ENCODE data around the gene RHOBTB3. TPM values are rescaled to one million over a fixed set of nuclear protein-coding genes. Genes with fewer than 3 reads are reported as not detected.

RHOBTB3 gene
- total RNA-seq, 4 donors from 2014 or later, result 109 to 245 (median 183) TPM

DNA sequence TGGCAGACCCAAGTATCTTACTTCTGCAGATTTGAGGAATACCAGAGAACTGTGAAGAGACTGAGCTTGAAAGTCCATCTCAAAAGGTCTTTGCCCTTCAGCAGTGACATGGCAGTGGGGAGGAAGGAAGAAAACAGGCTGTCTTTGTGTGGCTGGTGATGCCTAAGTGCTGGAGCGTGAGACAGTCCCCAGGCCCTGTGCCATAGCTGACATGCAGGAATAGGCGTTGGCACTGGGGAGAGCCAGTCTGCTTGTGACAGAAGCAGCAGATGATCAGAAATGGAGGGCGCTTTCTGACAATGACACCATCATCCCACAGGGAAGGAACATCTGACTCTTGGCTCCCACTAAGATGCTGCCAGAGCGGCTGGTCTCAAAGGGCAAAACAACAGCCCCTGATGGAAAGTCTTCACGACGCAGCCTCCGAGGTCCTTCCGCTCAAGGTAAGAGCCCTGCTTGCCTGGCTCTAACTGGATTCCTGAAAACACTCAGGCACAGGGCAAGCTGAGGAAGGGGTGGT, 106.9 kb downstream of the RHOBTB3 start:
- TF ChIP-seq, protein P1, sequence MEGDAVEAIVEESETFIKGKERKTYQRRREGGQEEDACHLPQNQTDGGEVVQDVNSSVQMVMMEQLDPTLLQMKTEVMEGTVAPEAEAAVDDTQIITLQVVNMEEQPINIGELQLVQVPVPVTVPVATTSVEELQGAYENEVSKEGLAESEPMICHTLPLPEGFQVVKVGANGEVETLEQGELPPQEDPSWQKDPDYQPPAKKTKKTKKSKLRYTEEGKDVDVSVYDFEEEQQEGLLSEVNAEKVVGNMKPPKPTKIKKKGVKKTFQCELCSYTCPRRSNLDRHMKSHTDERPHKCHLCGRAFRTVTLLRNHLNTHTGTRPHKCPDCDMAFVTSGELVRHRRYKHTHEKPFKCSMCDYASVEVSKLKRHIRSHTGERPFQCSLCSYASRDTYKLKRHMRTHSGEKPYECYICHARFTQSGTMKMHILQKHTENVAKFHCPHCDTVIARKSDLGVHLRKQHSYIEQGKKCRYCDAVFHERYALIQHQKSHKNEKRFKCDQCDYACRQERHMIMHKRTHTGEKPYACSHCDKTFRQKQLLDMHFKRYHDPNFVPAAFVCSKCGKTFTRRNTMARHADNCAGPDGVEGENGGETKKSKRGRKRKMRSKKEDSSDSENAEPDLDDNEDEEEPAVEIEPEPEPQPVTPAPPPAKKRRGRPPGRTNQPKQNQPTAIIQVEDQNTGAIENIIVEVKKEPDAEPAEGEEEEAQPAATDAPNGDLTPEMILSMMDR (IDR thresholded peaks at IDR 0.05), result no peak
- ATAC-seq (ENCODE audit: low FRiP score) (no peak), DNase-seq (ENCODE audit: low spot score) (no peak)

DNA sequence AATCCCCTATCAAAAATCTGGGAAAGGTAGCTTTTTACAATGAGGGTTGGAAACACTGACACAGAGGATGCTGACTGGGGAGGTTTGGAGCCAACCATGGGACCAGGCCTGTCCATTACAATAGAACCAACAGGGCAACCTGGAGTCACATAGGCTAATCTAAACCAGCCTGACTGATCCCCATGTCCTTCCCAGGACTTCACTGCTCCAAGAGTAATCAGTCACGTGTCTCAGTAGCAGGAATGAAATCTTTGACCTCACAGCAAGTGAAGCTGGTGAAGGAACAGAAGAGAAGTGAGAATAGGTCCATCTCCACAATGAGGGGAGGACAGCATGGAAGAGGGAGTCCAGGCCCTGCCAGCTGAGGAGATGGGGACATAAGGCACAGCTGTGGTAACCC, 107.4 kb downstream of the RHOBTB3 start:
- no peak for DNase-seq (ENCODE audit: low spot score)
- no peak for ATAC-seq (ENCODE audit: low FRiP score)
- TF ChIP-seq, protein P1 (IDR thresholded peaks at IDR 0.05), result no peak

DNA sequence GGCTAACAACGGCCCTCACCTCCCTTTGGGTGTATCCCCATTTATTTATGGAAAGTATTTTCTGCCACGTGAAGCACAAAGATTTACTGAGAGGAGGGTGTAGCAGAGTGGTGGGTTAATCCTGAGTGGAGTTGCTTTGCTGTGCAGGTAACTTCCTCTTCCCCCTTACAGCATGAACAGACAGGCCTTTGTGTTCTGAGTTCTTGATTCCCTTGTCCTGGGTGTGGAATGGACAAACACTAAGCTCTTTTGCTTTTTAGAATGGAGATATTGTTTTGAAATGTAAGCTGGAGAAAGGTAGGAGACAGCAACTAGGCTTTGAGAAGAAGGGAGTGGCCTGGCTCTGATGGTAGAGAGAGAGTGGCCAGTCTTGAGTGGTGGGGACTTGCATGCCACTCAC, 108.5 kb downstream of the RHOBTB3 start:
- DNase-seq (ENCODE audit: low spot score) (no peak), ATAC-seq (ENCODE audit: low FRiP score) (no peak)
- TF ChIP-seq, protein P1 (IDR thresholded peaks at IDR 0.05), result no peak

DNA sequence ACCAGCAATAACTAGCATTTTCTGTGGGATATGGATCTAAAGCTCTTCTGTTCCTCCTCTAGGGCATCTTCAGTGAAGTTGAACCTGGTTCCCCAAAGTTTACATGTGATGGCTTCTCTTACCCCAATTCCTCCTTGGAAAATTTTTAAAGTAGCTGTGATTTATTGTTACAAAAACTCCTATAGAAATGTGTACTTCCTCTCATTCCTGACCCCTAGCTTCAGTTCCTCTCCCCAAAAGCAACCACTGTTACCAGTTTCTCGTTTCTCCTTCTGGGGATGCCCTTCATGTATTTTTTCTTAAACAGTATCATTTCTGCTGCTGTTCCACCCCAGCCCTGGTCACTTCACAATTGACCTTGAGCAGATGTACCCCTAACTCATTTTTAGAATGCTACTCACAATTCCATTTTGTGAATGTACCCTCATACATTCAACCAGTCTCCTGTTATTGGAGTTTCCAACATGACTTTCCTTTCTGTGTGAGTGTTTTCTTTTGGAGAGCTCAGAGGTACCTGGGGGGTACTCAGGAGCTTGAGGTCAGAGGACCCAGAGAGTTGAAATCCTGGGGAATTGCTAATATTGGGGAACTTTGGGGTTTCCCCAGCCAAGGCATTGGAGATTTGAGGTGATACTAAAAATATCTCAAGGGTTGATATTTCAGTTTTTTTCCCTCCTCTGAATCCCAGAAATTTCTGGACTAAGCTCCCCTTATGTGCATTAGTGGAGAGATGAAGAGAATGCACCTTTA, 110.0 kb downstream of the RHOBTB3 start:
- ATAC-seq (ENCODE audit: low FRiP score) (no peak), DNase-seq (ENCODE audit: low spot score) (no peak)
- TF ChIP-seq, protein P1 (IDR thresholded peaks at IDR 0.05), result no peak

DNA sequence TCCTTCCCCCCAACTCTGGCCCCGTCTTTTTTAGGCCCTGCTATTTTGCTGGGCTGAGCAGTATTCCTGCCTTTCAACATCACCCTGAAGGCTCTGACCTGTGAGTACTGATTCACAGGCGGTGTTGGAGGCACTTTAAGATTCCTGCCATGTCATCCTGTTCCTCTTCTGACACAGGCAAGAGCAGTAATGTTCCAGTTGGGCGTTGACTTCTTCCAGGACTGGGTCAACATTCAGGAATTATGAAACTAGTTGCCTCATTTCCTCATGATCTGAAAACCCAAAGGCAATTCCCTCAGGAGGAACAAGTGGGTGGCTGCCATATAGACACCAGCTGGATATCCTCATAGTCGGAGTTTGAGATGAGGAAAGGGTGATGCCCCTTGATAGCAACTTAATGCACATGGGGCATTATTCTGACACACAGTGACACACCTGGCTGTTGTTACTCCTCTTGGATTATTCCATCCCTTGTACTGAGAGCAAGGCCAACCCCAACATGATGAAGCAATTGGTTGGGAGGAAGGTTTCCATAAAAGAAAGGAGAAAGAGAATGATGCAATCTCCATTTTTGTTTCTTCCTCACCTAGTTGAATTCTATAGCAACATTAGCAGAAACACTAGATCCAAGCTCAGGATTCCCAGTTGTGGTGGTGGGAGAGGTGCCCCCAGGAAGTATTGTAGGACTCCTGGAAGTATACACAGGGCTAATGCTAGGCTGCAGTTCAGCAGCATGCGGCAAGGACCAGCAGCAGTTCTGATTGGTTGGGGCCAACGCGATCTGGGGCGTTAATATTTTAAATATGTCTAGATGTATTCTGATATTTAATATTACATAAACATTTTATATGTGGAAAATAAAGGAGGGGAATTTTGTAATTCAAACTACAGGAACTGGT, 111.0 kb downstream of the RHOBTB3 start:
- TF ChIP-seq, protein P1 (IDR thresholded peaks at IDR 0.05), result no peak
- ATAC-seq (ENCODE audit: low FRiP score) (peak; percentile 56), DNase-seq (ENCODE audit: low spot score) (no peak)

DNA sequence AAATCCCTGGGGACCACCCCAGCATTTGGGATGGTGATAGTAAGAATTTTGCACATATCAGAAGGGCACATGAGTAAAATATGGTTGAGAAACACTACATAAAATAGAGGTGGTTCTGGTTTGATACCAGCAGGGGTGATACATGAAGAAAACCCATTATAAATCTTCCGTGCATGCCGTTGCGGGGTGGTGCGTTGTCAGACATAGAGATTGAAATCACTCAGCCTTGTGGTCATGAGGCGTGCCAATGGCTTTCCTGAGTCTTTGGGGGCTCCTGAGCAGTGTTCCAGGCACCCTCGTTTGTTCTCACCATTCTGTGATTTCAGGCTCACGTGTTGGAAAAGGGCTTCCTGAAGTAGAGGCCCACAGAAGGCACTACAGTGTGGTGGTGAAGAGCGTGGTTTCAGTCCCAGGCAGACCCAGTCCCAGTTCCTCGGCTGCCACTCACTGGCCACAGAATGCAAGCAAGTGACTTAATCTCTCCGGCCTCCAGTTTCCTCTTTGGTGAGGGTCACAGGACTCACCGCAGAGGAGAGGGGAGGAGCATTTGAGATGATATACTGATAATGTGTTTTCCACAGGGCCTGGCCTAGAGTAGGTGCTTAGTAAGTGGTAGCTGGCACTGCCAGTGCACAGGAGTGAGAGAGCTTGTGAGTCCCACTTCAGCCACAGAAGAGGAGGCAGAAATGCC, 111.9 kb downstream of the RHOBTB3 start:
- ATAC-seq (ENCODE audit: low FRiP score), result peak; percentile 28
- no peak for DNase-seq (ENCODE audit: low spot score)
- TF ChIP-seq, protein P1 (IDR thresholded peaks at IDR 0.05), result no peak
